Left ventricle myocardium inferior (tissue), 1 donor: Measurements from ENCODE around the gene ADAMTS12. TPM values are rescaled to one million over a fixed set of nuclear protein-coding genes. Genes with fewer than 3 reads are reported as not detected.

Experiments
- DNase-seq: peaks from one replicate; pipeline ENCODE4 v3.0.0-alpha.2; 2020
- H3K27ac ChIP-seq: fragments of 200-600 bp; replicated peaks from 2 replicates; pipeline ENCODE4 v1.8.0; 2021
- H3K27me3 ChIP-seq: fragments of 200-600 bp; 2 replicates; pipeline ENCODE4 v1.8.0; 2021; ENCODE audit warnings: low read depth
- H3K36me3 ChIP-seq: fragments of 200-600 bp; 2 replicates; pipeline ENCODE4 v1.8.0; 2021
- H3K4me1 ChIP-seq: fragments of 200-600 bp; 2 replicates; pipeline ENCODE4 v1.8.0; 2021
- H3K4me3 ChIP-seq: fragments of 200-600 bp; 2 replicates; pipeline ENCODE4 v1.8.0; 2021; ENCODE audit warnings: mild to moderate bottlenecking, moderate library complexity
- H3K9me3 ChIP-seq: fragments of 200-600 bp; replicated peaks from 2 replicates; pipeline ENCODE4 v1.8.0; 2021
- intact Hi-C: fragments of 100-400 bp; cut with micrococcal nuclease; formaldehyde crosslinking; loops from one replicate; pipeline ENCODE4 v1.11.0; 2022
- total RNA-seq: library from RNA; stranded (reverse); fragmentation: NEBNext Ultra II Directional; extraction: Animal tissue kit (Norgen Biotek cat#: 25700); gene quantifications from one replicate; pipeline ENCODE4 v1.2.1, GENCODE V29; 2021
- TF ChIP-seq, protein P1 (sequence below): fragments of 200-600 bp; IDR thresholded peaks from 2 replicates; pipeline ENCODE4 v1.8.0; 2021; ENCODE audit warnings: antibody characterized with exemption, mild to moderate bottlenecking, borderline replicate concordance
- donor health status: DM: no; HTN: yes; CAD: no; lungs with severe emphysema.

The ADAMTS12 gene
- total RNA-seq, 1 donor from 2014 or later, result 0.85 TPM

DNA sequence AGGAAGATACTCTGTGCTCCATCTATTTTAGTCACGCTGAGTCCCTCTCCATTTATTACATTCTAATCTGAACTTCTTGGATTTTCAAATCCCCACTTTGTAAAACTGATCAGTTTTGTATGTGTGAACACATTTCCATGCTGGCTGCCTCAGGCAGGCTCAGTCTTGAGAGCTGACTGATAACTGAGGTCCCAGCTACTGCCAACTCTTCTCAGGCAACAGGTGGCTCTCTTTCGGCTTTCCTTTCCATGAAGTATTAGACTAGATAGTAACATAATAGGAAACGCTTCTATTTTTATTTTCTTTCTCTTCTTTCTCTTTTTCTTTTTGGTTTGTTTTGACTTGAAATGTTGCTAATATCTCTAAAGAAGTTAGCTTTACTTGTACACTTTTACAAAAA is 312.6 kb downstream of the ADAMTS12 start:
- DNase-seq, result no peak
- intact Hi-C loops, result no loop called here
- Histone ChIP-seq H3K27me3 (peaks cover 3% of the 10 kb centered on the region), H3K9me3 (peaks cover 3% of the 10 kb centered on the region), H3K4me3 (no peak overlapping the region), H3K4me1 (peaks cover 7% of the 10 kb centered on the region), H3K36me3 (no peaks in the 10 kb centered on the region), H3K27ac (no peak overlapping the region)
- TF ChIP-seq, protein P1, sequence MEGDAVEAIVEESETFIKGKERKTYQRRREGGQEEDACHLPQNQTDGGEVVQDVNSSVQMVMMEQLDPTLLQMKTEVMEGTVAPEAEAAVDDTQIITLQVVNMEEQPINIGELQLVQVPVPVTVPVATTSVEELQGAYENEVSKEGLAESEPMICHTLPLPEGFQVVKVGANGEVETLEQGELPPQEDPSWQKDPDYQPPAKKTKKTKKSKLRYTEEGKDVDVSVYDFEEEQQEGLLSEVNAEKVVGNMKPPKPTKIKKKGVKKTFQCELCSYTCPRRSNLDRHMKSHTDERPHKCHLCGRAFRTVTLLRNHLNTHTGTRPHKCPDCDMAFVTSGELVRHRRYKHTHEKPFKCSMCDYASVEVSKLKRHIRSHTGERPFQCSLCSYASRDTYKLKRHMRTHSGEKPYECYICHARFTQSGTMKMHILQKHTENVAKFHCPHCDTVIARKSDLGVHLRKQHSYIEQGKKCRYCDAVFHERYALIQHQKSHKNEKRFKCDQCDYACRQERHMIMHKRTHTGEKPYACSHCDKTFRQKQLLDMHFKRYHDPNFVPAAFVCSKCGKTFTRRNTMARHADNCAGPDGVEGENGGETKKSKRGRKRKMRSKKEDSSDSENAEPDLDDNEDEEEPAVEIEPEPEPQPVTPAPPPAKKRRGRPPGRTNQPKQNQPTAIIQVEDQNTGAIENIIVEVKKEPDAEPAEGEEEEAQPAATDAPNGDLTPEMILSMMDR, result no peak

DNA sequence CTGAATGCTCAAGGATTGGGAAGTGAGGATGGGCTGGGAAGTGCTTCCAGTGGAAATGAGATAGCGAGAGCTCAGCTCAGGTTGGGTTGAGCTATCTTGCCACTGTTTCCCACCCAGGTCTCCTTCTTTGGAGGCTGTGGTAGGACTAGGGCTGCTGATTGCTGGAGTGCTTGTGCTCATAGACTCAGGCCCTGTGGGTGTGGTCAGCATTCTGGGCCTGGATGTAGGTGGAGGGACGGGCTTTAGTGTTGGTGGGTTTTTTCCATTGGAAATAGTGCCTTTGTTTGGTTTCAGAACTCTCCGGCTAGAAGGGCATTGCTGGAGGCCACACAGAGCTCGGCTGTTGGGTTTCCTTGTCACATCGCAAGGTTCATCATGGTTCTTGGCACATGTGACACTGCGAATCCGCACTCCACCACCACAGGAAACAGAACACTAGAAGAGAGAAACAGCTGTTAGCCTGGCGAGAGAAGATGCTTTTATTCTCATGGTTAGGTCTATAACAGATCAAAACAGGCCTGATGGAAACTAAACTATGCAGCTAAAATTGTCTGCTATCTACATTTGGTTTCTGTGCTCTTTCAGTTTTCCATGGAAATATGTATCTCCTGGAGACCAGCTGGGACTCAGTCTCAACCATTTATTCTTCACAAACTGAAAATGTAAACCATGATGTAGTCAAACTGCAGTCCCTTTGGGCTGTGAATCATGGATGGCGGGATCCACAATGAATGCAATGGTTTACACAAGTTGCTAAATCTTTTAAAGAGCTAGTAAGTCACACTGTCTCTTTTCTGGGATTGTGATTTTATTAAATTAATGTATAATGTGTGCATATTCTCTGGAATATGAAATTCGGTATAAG is 314.8 kb downstream of the ADAMTS12 start:
- intact Hi-C loops, result no loop called here
- Histone ChIP-seq H3K9me3 (peaks cover 9% of the 10 kb centered on the region), H3K4me1 (peaks cover 7% of the 10 kb centered on the region), H3K4me3 (no peak overlapping the region), H3K27me3 (peaks cover 3% of the 10 kb centered on the region), H3K36me3 (no peaks in the 10 kb centered on the region), H3K27ac (peak overlapping the region; percentile 30)
- TF ChIP-seq, protein P1, result no peak
- DNase-seq, result no peak

DNA sequence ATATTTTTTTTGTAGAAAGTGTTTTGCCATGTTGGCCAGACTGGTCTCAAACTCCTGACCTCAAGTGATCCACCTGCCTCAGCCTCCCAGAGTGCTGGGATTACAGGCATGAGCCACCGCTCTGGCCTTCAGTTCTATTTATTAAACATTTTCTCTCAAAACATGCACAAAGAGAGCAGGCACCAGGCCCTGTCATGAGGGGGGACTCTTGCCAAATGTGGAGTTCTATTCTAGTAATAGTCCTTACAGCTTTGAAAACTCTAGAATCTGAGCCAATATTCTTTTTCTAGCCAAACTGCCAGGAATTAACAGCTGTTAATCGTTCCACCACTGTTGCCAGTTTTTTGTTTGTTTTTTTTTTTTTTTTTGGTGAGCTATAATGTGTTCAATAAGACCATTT is 326.5 kb downstream of the ADAMTS12 start:
- no peak overlapping the region for H3K4me3 ChIP-seq
- H3K9me3 ChIP-seq, result no peaks in the 10 kb centered on the region
- H3K4me1 ChIP-seq, result peaks cover 28% of the 10 kb centered on the region
- no peaks in the 10 kb centered on the region for H3K27me3 ChIP-seq
- TF ChIP-seq, protein P1, result no peak
- intact Hi-C loops, result no loop called here
- DNase-seq, result peak; percentile 38
- H3K36me3 ChIP-seq, result no peaks in the 10 kb centered on the region
- H3K27ac ChIP-seq, result peak overlapping the region; percentile 36

DNA sequence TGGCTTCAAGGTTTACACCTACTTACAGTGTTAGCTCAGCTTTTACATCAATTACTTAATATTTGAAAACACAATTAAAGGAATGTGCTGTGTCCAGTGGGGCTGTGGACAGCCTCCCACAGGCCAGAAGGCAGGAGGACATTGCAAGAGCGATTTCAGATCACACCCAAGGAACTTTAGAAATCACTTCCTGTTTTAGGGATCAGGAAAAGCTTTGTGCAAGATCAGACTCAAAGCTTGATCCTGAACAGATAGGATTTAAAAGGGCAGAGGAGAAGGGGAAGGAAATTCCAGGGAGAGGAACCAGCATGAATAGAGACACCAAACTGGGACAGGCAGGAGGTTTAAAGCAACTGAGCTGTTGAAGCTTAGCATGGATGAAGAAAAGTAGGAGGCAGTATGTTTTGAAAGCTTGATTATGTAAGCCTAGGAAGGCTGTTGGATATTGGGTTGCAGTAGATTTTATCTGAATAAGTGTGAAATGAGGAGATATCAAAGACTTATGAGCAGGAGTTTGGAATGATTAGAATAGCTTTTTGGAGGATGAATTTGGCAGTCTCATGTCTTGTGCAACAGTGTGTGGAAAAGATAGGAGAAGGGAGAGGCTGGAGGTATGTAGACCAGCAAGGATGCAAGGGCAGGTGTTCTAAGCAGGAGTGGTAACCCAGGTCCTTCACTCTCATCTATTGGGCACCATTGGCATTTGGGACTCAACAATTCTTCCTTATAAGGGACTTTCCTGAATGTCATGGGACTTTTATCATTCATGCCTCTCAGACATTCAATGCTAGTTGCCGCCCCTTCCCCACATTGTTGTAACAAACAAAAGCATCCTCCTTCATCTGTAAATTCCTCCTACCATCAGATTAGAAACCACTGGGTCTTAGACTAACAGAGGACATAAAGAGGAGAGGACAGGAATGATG is 327.5 kb downstream of the ADAMTS12 start:
- H3K36me3 ChIP-seq, result no peaks in the 10 kb centered on the region
- intact Hi-C loops, result no loop called here
- H3K27ac ChIP-seq, result peak overlapping the region; percentile 36
- H3K9me3 ChIP-seq, result no peaks in the 10 kb centered on the region
- no peaks in the 10 kb centered on the region for H3K27me3 ChIP-seq
- TF ChIP-seq, protein P1, result no peak
- peaks cover 28% of the 10 kb centered on the region for H3K4me1 ChIP-seq
- DNase-seq, result no peak
- no peak overlapping the region for H3K4me3 ChIP-seq

DNA sequence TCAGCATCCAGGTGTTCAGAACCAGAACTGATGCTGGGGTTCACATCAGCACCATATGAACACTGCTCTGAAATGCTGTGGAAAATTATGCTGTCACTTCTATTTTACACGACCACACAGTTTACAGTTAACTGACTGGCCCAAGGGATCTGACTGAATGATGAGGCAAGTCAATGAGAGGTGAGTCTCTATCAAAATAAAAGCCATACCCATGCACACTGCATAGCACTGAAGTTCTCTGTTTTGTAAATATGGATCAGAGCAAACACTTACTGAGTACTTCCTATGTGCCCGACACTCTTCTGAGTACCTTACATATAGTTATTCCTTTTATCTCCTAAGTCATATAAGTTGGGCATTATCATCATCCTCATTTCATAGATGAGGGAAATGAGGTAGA is 328.3 kb downstream of the ADAMTS12 start:
- no peaks in the 10 kb centered on the region for H3K36me3 ChIP-seq

More for the DNA sequence above, 328.3 kb downstream of the ADAMTS12 start:
- Histone ChIP-seq H3K4me1 (peaks cover 28% of the 10 kb centered on the region), H3K4me3 (no peak overlapping the region), H3K27me3 (no peaks in the 10 kb centered on the region), H3K27ac (peak overlapping the region; percentile 36), H3K9me3 (no peaks in the 10 kb centered on the region)
- no peak for DNase-seq
- intact Hi-C loops, result no loop called here
- TF ChIP-seq, protein P1, result no peak
